Panc1 (cell line): ENCODE measurements around the gene SETD7. TPM values are rescaled to one million over a fixed set of nuclear protein-coding genes. Genes with fewer than 3 reads are reported as not detected.

Experiments
- ATAC-seq: fragments of 200-7000 bp; cut with Tn5 transposase; 2 replicates; pipeline ENCODE4 v1.9.1; 2020; ENCODE audit warnings: mild to moderate bottlenecking, moderate library complexity
- BruUV-seq: library from RNA; stranded (reverse); fragments of 400-500 nt; replicated peaks from 2 replicates; lab custom pipeline; 2021; lab: Mats Ljungman, UMichigan
- CTCF ChIA-PET: fragments of 300-600 bp; sonication (Branson Sonifier 250); formaldehyde crosslinking; loops from one replicate; lab custom pipeline; 2022; ENCODE audit warnings: antibody characterized with exemption; lab: Charles Lee
- POLR2A ChIA-PET: fragments of 300-600 bp; sonication (Branson Sonifier 250); formaldehyde crosslinking; loops from one replicate; lab custom pipeline; 2022; ENCODE audit warnings: antibody characterized with exemption; lab: Charles Lee
- DNase-seq: peaks from one replicate; pipeline ENCODE4 v3.0.0-alpha.2; 2010; ENCODE audit warnings: low read depth, low spot score
- H3K27ac ChIP-seq: 2 replicates; pipeline ENCODE4 v1.5.1; 2011; ENCODE audit warnings: mild to moderate bottlenecking, low read length, inconsistent platforms
- H3K27me3 ChIP-seq: fragments of 200-500 bp; sonication (Bioruptor generic); 2 replicates; pipeline ENCODE4 v1.6.0; 2014; ENCODE audit warnings: low read length, inconsistent platforms; ENCODE audit not compliant: control insufficient read depth, insufficient read depth
- H3K36me3 ChIP-seq: fragments of 200-500 bp; sonication (Bioruptor generic); 2 replicates; pipeline ENCODE4 v1.5.1; 2014; ENCODE audit warnings: inconsistent platforms, mild to moderate bottlenecking, low read length, moderate library complexity; ENCODE audit not compliant: control insufficient read depth, insufficient read depth
- H3K4me1 ChIP-seq: 2 replicates; pipeline ENCODE4 v1.5.1; 2011; ENCODE audit warnings: inconsistent platforms, mild to moderate bottlenecking, low read length, moderate library complexity; ENCODE audit not compliant: control insufficient read depth, insufficient read depth
- H3K4me3 ChIP-seq, 2 experiments: 2 replicates each; pipeline ENCODE4 v1.5.1; 2011 to 2012; ENCODE audit warnings: low read depth in 2 of 2, low read length in 2 of 2, mild to moderate bottlenecking in 2 of 2, inconsistent platforms in 1 of 2, moderate library complexity in 1 of 2
- H3K9me3 ChIP-seq: fragments of 200-500 bp; sonication (Bioruptor generic); 2 replicates; pipeline ENCODE4 v1.5.1; 2014; ENCODE audit warnings: low read depth, mild to moderate bottlenecking, inconsistent platforms, low read length, moderate library complexity; ENCODE audit not compliant: control insufficient read depth, insufficient read depth
- CTCF ChIP-seq: fragments of 450-650 bp; IDR thresholded peaks from 2 replicates; pipeline ENCODE4 v1.5.1; 2017; ENCODE audit warnings: mild to moderate bottlenecking
- POLR2AphosphoS5 ChIP-seq: IDR thresholded peaks from 2 replicates; pipeline ENCODE4 v1.6.1; 2012; ENCODE audit warnings: mild to moderate bottlenecking, low read depth, low read length, moderate library complexity
- REST ChIP-seq, 2 experiments: IDR thresholded peaks; 2 replicates each; pipeline ENCODE4 v1.6.1; 2011 to 2012; ENCODE audit warnings: low read depth in 2 of 2, control low read depth in 1 of 2, low read length in 1 of 2, mild to moderate bottlenecking in 1 of 2, moderate library complexity in 1 of 2; ENCODE audit not compliant: insufficient read depth in 1 of 2
- SIN3A ChIP-seq: IDR thresholded peaks from 2 replicates; pipeline ENCODE4 v1.6.1; 2012; ENCODE audit warnings: low read depth, mild to moderate bottlenecking, low read length, moderate library complexity, borderline replicate concordance; ENCODE audit not compliant: insufficient read depth
- TCF7L2 ChIP-seq: IDR thresholded peaks from 2 replicates; pipeline ENCODE4 v1.6.1; 2011; ENCODE audit warnings: mild to moderate bottlenecking, low read depth, low read length, inconsistent platforms
- in situ Hi-C: cut with HindIII; loops from 2 replicates; pipeline ENCODE4 v1.10.0; 2016; ENCODE audit warnings: low sequenced_read_pairs, low pct_unique_long_range_greater_than_20kb
- intact Hi-C: fragments of 100-400 bp; cut with micrococcal nuclease; formaldehyde crosslinking; loops from one replicate; pipeline ENCODE4 v1.10.0; 2022; ENCODE audit not compliant: unreplicated experiment
- total RNA-seq: library from RNA; stranded (reverse); gene quantifications from one replicate; pipeline ENCODE4 v1.2.1, GENCODE V29; 2021; ENCODE audit not compliant: unreplicated experiment

The SETD7 gene
- total RNA-seq, 1 experiment from 2014 or later = 24.8 TPM

GRCh38 chr4:139476363-139476762 lies 79.7 kb downstream of the SETD7 start:
- Histone ChIP-seq H3K27me3 (no peaks in the 10 kb centered on the region), H3K9me3 (peaks cover 2% of the 10 kb centered on the region; the same call in 1 of the 2 replicates), H3K4me3 (no peak overlapping the region), H3K4me1 (no peaks in the 10 kb centered on the region), H3K36me3 (no peaks in the 10 kb centered on the region), H3K27ac (no peak overlapping the region)
- POLR2A ChIA-PET = interaction anchor here (0.5 kb wide), 1 partner anchor 11 kb away, joined by 10 read pairs; no protein-coding TSS in a partner anchor
- DNase-seq (no peak), ATAC-seq (no peak)
- no TSS peak for BruUV-seq
- TF ChIP-seq SIN3A (no peak), TCF7L2 (no peak), REST (IDR thresholded peaks at IDR 0.05; ENCODE audit: insufficient read depth in 1 of 2, low read depth in 2 of 2, low read length in 1 of 2) (no peak), CTCF (no peak), POLR2AphosphoS5 (no peak)
- intact Hi-C loops (no loop called here), in situ Hi-C loops (no loop called here)
- CTCF ChIA-PET = no interaction called here

- POLR2A ChIA-PET = no interaction called here
- no peak for ATAC-seq
- Histone ChIP-seq H3K27ac (no peak overlapping the region), H3K36me3 (no peaks in the 10 kb centered on the region), H3K9me3 (peaks cover 6% of the 10 kb centered on the region; the same call in 1 of the 2 replicates), H3K4me3 (no peak overlapping the region), H3K4me1 (no peaks in the 10 kb centered on the region), H3K27me3 (no peaks in the 10 kb centered on the region)
- in situ Hi-C loops = no loop called here
- no peak for TF ChIP-seq POLR2AphosphoS5
- BruUV-seq = no TSS peak
- intact Hi-C loops = no loop called here
- DNase-seq = no peak
- CTCF ChIA-PET = no interaction called here
Measured at GRCh38 chr4:139472852-139473251, 83.2 kb downstream of the SETD7 start.

GRCh38 chr4:139470997-139471665 lies 84.9 kb downstream of the SETD7 start:
- in situ Hi-C loops (no loop called here), intact Hi-C loops (no loop called here)
- H3K4me1 ChIP-seq = no peaks in the 10 kb centered on the region
- H3K27ac ChIP-seq = no peak overlapping the region
- DNase-seq = no peak
- ChIA-PET POLR2A (no interaction called here), CTCF (no interaction called here)
- no peak overlapping the region for H3K4me3 ChIP-seq
- no peak for ATAC-seq
- H3K27me3 ChIP-seq = no peaks in the 10 kb centered on the region
- no peaks in the 10 kb centered on the region for H3K36me3 ChIP-seq
- no peak for TF ChIP-seq REST (IDR thresholded peaks at IDR 0.05; ENCODE audit: insufficient read depth in 1 of 2, low read depth in 2 of 2, low read length in 1 of 2)
- no peak for TF ChIP-seq TCF7L2
- no peak for TF ChIP-seq CTCF
- no peak for TF ChIP-seq POLR2AphosphoS5
- TF ChIP-seq SIN3A = no peak
- peaks cover 6% of the 10 kb centered on the region; the same call in 1 of the 2 replicates for H3K9me3 ChIP-seq
- BruUV-seq = no TSS peak
